Mesodermal cell (in vitro differentiated cells): Measurements from ENCODE around the gene SPOCK3.

Source experiments
- H3K27ac ChIP-seq: 2 replicates; pipeline ENCODE4 v1.7.0; 2013; ENCODE audit warnings: mild to moderate bottlenecking, low read depth, low read length, moderate library complexity; ENCODE audit not compliant: severe bottlenecking
- H3K36me3 ChIP-seq: 2 replicates; pipeline ENCODE4 v1.7.1; 2013; ENCODE audit warnings: mild to moderate bottlenecking, low read length, moderate library complexity; ENCODE audit not compliant: control insufficient read depth, insufficient read depth
- H3K4me1 ChIP-seq: one replicate; pipeline ENCODE4 v1.7.1; 2013; ENCODE audit warnings: mild to moderate bottlenecking, low read length; ENCODE audit not compliant: insufficient read depth, control insufficient read depth, poor library complexity, severe bottlenecking
- H3K4me3 ChIP-seq: 2 replicates; pipeline ENCODE4 v1.7.0; 2013; ENCODE audit warnings: low read length, control low read depth, mild to moderate bottlenecking; ENCODE audit not compliant: insufficient read depth, poor library complexity, severe bottlenecking; ENCODE audit errors: extremely low read depth
- H3K9me3 ChIP-seq: 2 replicates; pipeline ENCODE4 v1.7.1; 2013; ENCODE audit warnings: mild to moderate bottlenecking, low read length, moderate library complexity; ENCODE audit not compliant: control insufficient read depth
- WGBS, 2 experiments: methylation state at CpG; one replicate each; pipeline ENCODE4 v1.1.5; 2013; ENCODE audit warnings: missing lambda C conversion rate in 2 of 2; ENCODE audit not compliant: insufficient coverage in 2 of 2; 5-methylcytosine and 5-hydroxymethylcytosine counted together

SPOCK3 gene

DNA sequence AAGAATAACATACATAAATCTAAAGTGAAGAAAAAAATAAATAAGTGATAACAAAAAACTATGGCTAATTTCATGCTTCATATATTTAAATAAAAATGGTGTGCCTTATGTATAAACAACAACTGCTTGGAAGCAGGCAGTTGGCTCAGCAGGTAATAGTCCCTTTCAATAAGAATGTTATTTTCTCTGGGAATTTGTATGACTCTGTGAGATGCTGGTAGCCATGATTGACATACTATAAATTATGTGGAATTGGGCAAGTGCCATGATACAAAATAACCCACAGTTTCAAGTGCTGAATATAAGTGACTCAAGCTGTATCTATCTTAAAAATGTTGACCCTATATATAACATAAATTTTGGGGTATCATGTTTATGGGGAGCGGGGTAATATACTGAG, 546.5 kb downstream of the SPOCK3 start:
- H3K27ac ChIP-seq: no peak overlapping the region
- no peak overlapping the region for H3K4me3 ChIP-seq
- no peaks in the 10 kb centered on the region for H3K4me1 ChIP-seq
- H3K9me3 ChIP-seq: no peaks in the 10 kb centered on the region
- WGBS, 2 experiments: no CpG with 5 or more reads among the region's 1 CpG
- H3K36me3 ChIP-seq: no peaks in the 10 kb centered on the region
